ENCODE results near the gene LRRFIP1. TPM values are rescaled to one million over a fixed set of nuclear protein-coding genes. Genes with fewer than 3 reads are reported as not detected.

The LRRFIP1 gene
- total and polyA plus RNA-seq, 2 of the 13 experiments (the other 11 are each of a cell fraction or from before 2014, with no cell fraction given), result 15.9 to 40.5 TPM

- TF ChIP-seq GFI1 (CRISPR knock-in tag; IDR thresholded peaks at IDR 0.05; ENCODE audit: borderline replicate concordance) (no peak), ZNF792 (CRISPR knock-in tag; IDR thresholded peaks at IDR 0.05) (0 out of 2 replicates have a peak, but pooled peaks have one; percentile 57), IKZF1 (IDR thresholded peaks at IDR 0.05) (no peak), ZNF580 (CRISPR knock-in tag; IDR thresholded peaks at IDR 0.05; ENCODE audit: borderline replicate concordance, low read depth) (0 out of 2 replicates have a peak, but pooled peaks have one; percentile 56), ZNF205 (CRISPR knock-in tag; IDR thresholded peaks at IDR 0.05) (no peak), ZBTB38 (CRISPR knock-in tag; IDR thresholded peaks at IDR 0.05) (peak; percentile 1; the same call in 1 of the 2 replicates), ZNF225 (CRISPR knock-in tag; IDR thresholded peaks at IDR 0.05) (peak; percentile 46; the same call in 1 of the 2 replicates), ZNF619 (CRISPR knock-in tag; IDR thresholded peaks at IDR 0.05) (0 out of 2 replicates have a peak, but pooled peaks have one; percentile 67), ZFX (CRISPR knock-in tag; IDR thresholded peaks at IDR 0.05; ENCODE audit: low read depth) (0 out of 2 replicates have a peak, but pooled peaks have one; percentile 15), ATRX (CRISPR knock-in tag; IDR thresholded peaks at IDR 0.05; ENCODE audit: borderline replicate concordance) (no peak), GPBP1L1 (CRISPR knock-in tag; IDR thresholded peaks at IDR 0.05) (no peak), GABPA (IDR thresholded peaks at IDR 0.05; ENCODE audit: low read depth, low read length) (no peak), GABPA (CRISPR knock-in tag; IDR thresholded peaks at IDR 0.05; ENCODE audit: low read depth) (peak; percentile 63), ZMAT5 (CRISPR knock-in tag; IDR thresholded peaks at IDR 0.05; ENCODE audit: borderline replicate concordance, low read depth) (no peak), ZNF317 (CRISPR knock-in tag; IDR thresholded peaks at IDR 0.05) (no peak), MYNN (CRISPR knock-in tag; IDR thresholded peaks at IDR 0.05; ENCODE audit: low read depth) (no peak), NFKBIZ (CRISPR knock-in tag; IDR thresholded peaks at IDR 0.05) (no peak), ZNF3 (CRISPR knock-in tag; IDR thresholded peaks at IDR 0.05) (no peak), YEATS2 (CRISPR knock-in tag; IDR thresholded peaks at IDR 0.05; ENCODE audit: borderline replicate concordance) (0 out of 2 replicates have a peak, but pooled peaks have one; percentile 26), ZNF512 (CRISPR knock-in tag; IDR thresholded peaks at IDR 0.05) (no peak), ZBTB46 (CRISPR knock-in tag; IDR thresholded peaks at IDR 0.05; ENCODE audit: borderline replicate concordance) (no peak), ZNF740 (CRISPR knock-in tag; IDR thresholded peaks at IDR 0.05) (no peak), ATF5 (CRISPR knock-in tag; IDR thresholded peaks at IDR 0.05; ENCODE audit: low read depth) (no peak), SALL1 (CRISPR knock-in tag; IDR thresholded peaks at IDR 0.05) (peak; percentile 52), ERF (CRISPR knock-in tag; IDR thresholded peaks at IDR 0.05) (peak; percentile 71)
These were observed 23.5 kb upstream of the LRRFIP1 start (continued) for GRCh38 chr2:237603718-237604362.

Data from HepG2 (cell line).